GM18511 (cell line): ENCODE measurements around the gene RSAD2.

ENCODE experiments used
- ATAC-seq: cut with Tn5 transposase; IDR thresholded peaks from one replicate; pipeline ENCODE4 v1.9.1; 2021; ENCODE audit warnings: mild to moderate bottlenecking, moderate library complexity; ENCODE audit not compliant: unreplicated experiment

RSAD2 gene

DNA sequence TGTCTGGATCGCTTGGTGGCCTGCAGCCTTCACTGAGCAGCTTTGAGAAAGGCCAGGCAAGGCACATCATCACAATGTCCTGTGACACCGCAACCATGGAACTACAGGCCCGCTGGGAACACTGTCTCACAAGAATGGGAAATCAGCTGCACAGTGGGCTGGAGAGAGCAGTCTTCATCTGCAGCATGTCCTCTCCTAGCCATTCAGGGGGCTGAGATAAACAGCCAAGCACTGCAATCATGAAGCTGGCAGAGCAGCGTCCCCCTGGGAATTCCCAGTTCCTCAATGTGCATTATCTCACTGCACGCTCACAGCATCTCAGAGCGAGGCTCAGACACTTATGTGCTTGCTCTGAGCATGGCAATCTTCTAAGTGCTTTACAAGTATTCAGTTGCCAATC lies 13.8 kb upstream of the RSAD2 start:
- ATAC-seq = no peak

DNA sequence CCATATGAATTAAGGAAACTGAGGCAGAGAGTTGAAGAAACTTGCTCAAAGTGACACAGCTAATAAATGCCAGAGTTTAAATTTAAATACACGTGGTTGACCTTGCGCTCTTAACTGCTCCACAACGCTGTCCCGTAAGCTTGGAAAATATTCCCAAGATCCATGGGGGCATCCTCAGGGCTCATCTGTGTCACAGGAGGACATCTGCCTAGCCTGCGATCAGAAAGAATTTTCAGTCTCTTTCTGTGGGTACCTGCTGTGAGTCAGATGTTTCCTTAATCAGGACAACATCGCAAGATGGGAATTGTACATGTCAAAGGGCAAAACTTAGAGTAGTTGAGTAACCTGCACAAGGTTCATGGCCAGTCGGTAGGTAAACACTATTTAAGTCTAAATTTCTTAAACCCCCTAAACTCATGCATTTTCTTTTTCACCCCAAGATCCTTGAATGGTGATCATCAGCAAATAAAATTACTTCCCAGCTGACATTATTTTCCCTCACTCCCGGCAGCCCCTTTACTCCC lies 13.3 kb upstream of the RSAD2 start:
- no peak for ATAC-seq

DNA sequence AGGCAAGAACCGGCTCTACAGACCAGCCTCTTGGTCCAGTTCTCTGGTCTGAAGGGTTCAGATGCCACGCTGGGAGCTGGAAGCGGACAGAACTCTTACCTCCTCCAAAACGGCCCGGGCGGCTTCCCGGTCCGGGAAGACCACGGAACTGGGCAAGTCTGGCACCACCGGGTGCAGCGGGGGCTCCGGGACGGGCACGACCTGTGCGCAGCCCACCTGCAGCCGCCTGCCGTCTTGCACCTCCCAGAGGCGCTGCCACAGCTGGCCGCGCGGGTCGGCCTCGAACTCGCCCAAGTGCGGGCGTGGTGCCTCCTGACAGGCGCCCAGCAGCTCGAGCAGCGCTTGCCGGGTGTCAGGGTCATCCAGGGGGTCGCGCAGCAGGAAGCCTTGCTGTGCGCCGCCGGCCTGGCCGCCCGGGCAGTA lies 12.6 kb upstream of the RSAD2 start:
- ATAC-seq = peak; percentile 29

DNA sequence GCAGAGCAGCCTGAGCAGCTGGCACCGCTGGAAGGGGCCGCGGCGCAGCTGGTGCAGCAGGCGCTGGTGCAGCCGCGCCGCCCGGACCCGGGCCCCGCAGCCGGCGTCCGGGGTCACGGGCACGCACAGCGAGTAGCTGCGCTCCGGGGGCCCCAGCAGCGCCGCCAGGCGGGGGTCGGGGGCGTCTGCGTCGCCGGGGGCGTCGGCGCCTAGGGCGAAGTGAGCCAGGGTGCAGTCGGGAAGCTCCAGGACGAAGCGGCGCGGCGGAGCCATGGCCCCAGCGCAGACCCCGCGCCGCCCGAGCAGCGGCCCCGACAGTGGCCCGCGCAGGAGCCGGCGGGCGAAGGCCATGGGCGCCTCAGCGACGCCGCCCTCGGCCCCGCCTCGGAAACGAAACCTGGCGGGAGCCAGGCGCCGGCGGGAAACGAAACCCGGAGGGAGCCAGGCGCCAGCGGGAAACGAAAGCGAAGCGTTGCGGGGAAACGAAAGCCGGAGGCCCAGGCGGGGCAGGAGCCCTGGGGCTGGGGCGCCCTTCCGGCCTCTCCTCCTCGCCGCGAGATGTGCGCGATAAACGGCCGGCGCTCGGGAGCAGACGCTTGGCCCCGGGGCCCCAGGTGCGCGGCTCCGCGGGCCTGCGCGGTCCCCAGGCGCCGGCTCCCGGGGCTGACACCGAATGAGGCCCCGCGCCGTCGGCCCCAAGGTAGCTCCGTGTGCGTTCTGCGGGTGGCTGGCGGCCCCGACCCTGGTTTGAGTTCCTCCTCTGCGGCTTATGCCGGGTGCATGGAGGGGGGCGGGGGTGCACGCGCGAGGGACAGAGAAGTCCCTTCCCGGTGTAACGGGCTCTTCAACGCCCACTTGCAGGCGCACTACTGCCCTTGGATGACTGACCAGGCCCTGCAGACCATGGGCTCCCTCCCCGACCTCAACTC lies 12.0 kb upstream of the RSAD2 start, which contains the start of gene CMPK2:
Gene CMPK2 (minus strand): TSS at position 562 of the 929 bp plus-strand sequence. CDS start 211 bp downstream, at position 351.
- ATAC-seq = peak; percentile 76

DNA sequence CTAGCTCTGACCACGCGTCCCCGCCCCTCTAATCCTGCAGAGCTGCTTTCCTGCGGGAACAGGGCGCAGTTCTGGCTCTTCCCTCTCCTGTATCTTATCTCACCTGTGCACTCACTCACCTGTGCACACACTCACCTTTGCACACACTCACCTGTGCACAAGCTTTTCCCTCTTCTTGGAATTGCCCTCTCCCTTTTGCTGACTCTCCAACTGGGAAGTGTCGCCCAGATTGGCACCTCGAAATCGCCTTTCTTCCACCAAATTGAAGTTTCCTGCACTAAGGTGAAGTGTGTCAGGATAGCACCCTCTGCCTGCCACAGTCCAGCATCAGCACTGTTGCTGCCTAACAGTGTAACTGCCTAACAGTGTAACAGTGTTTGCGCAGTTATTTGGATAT lies 11.3 kb upstream of the RSAD2 start:
- peak; percentile 40 for ATAC-seq

DNA sequence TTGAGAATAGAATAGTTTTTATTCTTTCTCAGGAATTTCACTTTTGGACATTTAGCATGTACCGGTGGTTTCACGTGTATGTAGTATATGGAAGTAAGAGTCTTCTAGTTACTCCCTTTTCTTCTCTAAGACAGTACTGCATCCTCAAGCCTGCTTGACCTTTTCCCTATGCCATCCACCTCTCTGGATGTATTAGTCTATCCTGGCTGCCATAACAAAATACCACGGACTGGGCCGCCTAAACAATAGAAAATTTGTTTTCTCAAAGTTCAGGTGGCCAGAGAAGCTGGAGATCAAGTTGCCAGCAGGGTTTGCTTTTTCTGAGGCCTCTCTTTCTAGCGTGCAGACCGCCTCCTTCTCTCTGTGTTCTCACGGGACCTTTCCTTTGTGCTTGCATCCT lies 10.6 kb upstream of the RSAD2 start:
- ATAC-seq = no peak

DNA sequence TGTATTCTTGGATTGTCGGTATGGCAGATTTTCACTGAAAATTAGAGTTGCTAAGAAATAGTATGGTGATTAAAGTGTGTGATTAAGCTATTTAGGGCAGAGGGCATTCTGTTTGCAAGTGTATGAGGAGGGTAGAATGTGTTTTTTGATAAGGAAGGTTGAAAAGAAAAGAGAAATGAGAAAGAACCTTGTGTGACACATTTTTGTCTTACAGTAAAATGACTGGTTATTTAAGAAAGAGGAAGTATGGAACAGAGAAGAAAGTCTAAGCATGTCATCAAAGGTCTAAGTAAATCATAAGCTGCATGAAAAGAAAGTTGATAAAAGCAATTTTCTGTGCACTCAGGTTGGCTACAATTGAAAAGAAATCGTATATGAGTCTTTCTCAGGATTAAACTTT lies 5.2 kb upstream of the RSAD2 start:
- ATAC-seq = peak; percentile 82

DNA sequence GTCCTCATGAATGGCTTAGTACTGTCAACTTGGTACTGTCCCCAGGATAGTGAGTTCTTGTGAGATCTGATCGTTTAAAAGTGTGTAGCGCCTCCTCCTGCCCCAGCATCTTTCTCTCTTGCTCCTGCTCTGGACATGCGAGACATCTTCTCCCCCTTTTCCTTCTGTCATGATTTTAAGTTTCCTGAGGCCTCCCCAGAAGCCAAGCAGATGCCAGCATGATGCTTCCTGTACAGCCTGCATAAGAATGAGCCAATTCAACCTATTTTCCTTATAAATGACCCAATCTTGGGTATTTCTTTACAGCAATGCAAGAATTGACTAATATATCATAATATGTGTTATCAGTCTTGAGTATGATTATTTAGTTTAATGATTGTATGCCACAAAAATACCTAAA lies 3.5 kb upstream of the RSAD2 start:
- ATAC-seq = no peak

DNA sequence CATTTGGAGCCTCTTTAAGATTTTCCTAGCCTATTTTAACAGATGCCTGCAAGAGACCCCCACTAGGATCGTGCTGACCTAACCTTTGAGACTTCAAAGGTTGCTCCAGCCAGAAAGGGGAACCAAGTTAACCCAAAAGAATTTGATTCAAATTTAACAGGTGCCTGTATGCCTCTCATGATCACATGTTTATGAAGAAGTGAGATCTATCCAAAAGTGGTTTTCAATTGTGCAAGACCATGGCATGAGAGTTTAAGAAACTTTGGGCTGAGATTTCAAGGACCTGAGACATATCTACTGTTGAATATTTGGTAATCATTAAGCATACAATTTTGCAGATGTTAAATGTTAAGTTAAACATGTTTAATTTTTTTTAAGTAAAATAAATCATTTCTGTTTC lies 1.3 kb upstream of the RSAD2 start:
- no peak for ATAC-seq

DNA sequence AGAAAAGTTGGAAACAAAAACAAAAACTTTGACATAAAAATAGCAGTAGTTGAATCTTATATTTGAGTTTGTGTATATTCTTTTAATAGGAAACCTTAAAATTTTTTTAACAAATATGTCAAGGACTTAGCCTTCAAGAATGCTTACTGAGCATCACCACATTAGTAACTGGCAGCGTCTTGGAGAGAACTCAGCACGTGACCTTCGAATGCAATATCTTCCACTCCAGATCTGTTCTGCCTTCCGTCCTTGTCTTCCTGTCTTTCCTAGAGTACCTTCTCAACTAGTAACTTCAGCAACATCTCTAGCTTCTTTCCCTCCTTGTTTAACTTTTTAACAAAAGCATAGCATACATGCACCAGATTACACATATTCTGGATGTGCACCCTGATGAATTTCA lies 972 bp downstream of the RSAD2 start:
- ATAC-seq = no peak

DNA sequence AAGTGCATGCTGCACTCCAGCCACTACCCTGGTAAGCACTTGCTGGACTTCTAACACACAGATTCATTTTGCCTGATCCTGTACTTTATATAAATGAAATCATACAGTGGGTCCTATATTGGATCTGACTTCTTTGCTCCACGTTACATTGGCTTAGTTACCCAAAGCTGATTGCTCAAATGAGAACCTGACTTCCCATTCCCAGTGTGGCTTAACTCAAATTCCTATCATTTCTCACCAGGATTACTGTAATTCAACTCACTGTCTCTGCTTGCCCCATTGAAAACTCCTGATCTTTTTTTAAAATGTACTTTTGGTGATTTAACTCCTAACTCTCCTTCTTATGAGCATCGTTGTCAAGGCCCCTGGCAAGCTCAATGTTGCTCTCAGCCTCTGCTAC lies 1.4 kb downstream of the RSAD2 start:
- ATAC-seq = no peak

DNA sequence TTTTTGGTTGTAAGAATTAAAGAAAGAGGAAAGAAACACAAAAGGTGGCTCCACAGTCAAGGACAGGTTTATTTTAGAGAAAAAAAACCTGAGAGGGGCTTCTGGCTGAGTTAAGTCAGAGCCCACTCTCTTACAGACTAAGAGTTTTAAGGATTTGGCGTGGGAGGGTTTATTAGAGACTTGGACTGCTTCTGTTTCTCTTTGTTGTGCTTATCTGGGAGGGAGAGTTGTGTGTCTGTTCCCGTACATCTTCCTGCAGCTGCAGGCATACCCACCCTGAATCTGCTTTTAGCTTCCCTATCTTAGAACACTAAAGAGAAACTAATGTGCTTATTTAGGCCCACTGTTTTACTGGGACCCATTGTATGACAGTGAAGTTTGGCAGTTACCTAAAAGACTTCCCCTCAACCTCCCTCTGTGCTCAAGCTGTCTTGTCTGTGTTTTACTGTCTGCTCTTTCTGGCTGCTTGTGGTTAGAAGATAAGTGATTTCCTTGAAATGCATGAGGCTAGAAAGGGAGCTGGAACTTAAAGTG lies 2.7 kb downstream of the RSAD2 start:
- no peak for ATAC-seq

DNA sequence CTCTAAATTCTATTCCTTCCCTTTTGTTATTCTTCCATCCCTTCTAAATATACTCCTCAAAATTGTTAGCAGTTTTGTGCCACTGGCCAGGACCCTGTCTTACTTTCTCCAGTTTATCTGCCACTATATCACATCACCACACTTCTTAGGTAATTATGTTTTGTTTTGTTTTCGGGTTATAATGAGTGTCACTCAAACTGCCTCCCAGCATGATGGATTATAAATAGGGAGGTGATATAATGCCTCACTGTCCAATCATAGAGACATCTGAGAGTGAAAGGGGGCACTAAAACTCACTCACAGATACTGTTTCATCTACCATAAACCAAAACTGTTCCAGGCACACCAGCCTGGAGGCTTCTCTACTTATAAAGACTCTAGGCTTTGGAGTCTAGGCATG lies 3.5 kb downstream of the RSAD2 start:
- ATAC-seq = no peak

DNA sequence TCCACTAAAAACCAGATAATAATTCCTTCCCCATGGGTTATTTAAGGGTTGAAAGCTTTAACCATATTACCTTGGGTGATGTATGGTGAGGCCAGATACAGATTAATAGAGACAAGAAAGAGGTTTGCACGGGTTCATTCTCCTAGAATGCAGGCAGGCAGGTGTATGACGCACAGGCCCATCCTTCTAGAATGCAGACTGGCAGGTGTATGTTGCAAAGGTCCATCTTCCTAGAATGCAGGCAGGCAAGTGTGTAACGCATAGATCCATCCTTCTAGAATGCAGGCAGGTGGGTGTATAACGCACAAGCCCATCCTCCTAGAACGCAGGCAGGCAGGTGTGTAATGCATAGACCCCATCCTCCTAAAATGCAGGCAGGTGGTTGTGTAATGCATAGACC lies 3.9 kb downstream of the RSAD2 start:
- ATAC-seq = no peak

DNA sequence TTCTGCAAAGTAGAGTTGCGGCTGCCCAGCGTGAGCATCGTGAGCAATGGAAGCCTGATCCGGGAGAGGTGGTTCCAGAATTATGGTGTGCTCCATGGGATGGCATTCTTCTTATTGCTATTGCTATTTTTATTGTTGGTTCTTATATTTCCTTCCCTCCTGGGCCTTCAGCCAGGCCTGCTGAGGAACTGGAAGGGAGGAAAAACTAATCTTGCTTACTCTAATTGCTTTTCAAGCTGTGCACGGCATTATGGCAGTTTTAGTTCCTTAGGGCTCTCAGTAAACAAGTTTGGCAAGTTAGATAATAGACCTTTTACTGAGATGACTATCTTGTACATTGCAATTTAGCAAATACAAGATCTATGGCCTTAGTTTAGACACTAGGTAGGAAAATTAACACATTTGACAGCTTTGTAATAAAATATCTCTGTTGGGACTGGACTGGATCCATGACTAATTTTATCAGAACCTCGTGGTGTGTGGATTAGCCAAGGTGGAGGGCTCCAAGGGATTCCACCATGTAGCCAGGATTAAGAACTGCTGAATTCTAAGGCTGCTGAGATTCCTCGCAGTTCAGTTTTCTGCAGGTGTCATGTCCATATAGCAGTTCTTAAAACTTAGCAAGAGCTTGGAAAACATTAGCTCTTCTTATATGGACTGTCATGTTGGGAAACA lies 6.0 kb downstream of the RSAD2 start:
- ATAC-seq = no peak

DNA sequence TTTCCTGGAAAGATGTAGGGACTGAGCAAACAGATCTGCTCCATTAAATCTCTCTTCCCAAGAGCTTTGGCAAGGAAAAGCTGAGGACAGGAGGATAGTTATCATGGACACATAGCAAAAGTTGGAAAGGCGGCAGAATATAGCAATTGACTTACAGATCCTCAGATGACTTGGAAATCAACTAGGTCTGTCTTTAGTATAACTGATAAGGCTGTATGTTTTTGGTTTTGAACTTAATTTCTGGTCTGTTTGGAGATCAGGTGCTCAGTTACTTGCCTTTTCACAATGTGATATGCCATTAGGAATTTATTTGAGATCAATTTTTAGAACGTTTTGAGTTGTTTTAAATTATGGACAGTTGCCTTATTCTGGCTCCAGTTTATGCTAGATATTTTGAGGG lies 8.0 kb downstream of the RSAD2 start:
- no peak for ATAC-seq

DNA sequence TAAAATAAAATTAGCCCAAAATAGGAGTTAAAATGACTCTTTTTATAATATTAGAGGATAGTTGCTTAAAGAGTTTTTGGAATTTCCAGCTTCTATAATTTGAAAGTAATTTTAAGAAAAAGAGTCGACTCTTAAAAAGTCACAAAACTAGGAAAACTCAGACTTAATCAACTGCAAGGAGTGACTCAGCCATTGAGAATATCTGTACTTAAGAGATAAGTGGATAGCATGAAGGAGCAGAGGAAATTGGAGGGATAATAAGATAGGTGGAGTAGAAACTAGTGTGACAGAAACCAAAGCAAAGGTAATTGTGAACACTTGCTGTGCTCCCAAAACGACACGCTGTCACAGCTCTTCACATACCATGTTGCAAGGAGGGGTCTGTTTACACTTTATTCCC lies 8.4 kb downstream of the RSAD2 start:
- ATAC-seq = no peak

DNA sequence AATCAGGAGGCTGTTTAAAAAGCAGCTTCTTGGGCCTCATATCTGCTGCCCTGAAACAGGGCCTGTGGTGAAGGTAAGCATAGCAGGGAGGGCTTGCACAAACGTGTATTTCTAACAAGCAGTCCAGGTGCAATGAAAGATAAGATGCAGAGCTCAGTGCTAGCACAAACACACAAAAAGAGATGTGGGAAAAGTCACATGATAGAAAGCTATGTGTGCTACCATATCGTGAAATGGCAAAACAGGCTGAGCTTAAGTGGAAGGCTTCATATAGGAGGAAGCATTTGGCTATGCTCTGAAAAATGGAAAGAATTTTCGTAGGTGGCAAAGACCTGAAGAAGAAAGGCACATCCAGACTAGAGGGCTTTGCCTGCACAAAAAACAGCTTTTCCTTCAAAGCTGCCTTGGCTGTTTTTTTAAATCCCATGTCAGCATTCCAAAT lies 10.2 kb downstream of the RSAD2 start:
- ATAC-seq = no peak

DNA sequence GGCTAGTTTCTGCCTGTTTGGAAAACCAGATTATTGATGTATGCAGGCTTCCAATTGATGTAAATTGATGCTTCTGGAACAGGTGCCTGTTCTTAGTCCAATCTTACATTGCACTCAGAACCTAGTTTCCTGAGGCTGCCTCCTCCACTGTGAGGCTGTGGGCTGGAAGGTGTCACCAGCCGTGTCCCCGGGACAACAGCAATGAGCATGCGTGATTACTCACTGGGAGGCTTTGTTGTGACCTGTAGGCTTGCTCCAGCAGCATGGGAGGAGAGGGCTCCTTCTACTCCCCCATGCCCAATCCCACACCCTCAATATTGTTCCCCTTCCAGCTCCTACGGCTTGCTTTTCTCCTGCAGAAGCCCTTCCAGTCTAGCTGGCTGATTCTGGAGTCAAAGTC lies 11.1 kb downstream of the RSAD2 start:
- no peak for ATAC-seq

DNA sequence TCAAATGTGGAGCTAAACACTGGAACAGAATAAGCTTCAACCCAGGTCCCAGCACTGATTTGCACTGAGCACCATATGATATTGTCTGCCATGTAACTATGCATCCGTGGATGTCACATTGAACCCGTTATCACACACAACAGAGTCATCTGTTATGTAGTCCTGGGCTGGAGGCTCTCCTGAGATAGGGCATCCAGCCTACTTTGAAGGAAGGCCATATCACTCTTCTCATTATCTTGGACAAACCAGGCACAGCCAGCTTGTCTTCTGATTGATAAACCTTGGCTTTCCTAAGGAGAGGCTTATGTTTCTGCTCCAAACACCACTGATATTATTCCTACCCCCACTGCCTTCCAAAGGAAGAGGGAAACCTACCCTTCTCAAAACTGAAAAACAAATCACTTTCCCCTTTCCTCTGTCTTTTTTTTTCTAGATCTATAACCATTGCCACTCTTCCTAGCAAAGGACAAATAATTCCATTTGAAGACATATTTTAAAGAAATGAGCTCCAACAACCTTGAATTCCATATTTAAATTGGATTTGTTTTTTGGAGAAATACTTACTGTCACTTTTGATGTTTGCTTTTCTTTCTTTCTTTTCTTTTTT lies 16.4 kb downstream of the RSAD2 start:
- ATAC-seq = no peak
